GM12891 (cell line): ENCODE results near the gene SAMHD1.

Experiments used
- POLR2A ChIP-seq: IDR thresholded peaks from 2 replicates; pipeline ENCODE4 v1.6.1; 2011; ENCODE audit warnings: low read depth, low read length, control low read depth
- TAF1 ChIP-seq: IDR thresholded peaks from 2 replicates; pipeline ENCODE4 v1.6.1; 2011; ENCODE audit warnings: low read depth, low read length, control low read depth

DNA sequence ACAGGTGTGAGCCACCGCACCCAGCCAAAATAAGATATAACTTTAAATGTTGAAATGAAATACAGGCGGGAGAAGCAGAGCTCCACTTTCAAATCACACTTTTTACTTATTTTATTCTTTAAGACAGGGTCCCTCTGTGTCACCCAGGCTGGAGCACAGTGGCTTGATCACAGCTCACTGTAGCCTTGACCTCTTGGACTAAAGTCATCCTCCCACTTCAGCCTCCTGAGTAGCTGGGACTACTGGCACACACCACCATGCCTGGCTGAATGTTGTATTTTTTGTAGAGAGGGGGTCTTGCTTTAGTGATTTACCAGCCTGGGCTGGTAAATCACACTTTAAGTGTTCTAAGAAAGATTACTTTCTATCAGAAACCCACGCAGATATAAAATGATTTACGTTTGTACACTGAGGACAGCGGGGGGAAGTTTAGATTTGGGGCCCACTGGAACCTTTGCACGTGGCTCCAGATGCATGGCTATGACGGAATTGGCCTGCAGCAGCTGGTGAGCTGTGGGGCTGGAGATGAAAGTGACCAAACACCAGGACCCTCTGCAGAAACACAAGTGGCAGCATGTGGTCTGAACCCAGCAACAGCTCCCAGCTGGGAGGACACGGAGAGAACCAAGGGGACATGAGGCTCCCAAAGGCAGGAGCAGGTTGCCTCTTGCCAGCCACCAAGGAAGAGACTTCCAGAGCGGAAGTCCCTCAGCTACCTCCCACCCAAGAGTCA is 102.0 kb downstream of the SAMHD1 start:
- TF ChIP-seq POLR2A (no peak), TAF1 (no peak)
